NCI-H1105 (cell line): ENCODE measurements around the gene RASAL3.
"Not testable (repeated sequence)": the region's sequence is repeated elsewhere in the genome, so short reads cannot be mapped to it uniquely, and the experiment has no call there.

Experiments used
- DNase-seq: peaks from one replicate; lab custom pipeline; 2025; lab: John Stamatoyannopoulos, UW

The RASAL3 gene

GRCh38 chr19:15464394-15465385, at the start of gene RASAL3:
Gene RASAL3 (minus strand): TSS chr19:15464544. CDS start chr19:15464358, 186 bp downstream.
- DNase-seq = no peak

- DNase-seq = no peak
These were observed 47.5 kb upstream of the RASAL3 start for GRCh38 chr19:15511671-15512424.

- DNase-seq = no peak
These were observed 43.8 kb upstream of the RASAL3 start, which contains the start of gene CYP4F22 for GRCh38 chr19:15508035-15508710. Gene CYP4F22 (plus strand): TSS chr19:15508525. CDS start chr19:15525337, 16,812 bp downstream.

- DNase-seq = no peak
These were observed 43.0 kb upstream of the RASAL3 start for GRCh38 chr19:15507068-15508034.

- no peak for DNase-seq
These were observed 41.8 kb upstream of the RASAL3 start for GRCh38 chr19:15506074-15506571.

- DNase-seq = no peak
These were observed 37.9 kb upstream of the RASAL3 start for GRCh38 chr19:15502264-15502663.

GRCh38 chr19:15501596-15501995, 37.3 kb upstream of the RASAL3 start:
- DNase-seq = no peak

GRCh38 chr19:15498910-15499309, 34.6 kb upstream of the RASAL3 start:
- no peak for DNase-seq

GRCh38 chr19:15498156-15498858, 34.0 kb upstream of the RASAL3 start:
- DNase-seq = no peak

- DNase-seq = no peak
These were observed 30.8 kb upstream of the RASAL3 start for GRCh38 chr19:15495151-15495550.

- no peak for DNase-seq
These were observed 24.3 kb upstream of the RASAL3 start for GRCh38 chr19:15488489-15489226.

- no peak for DNase-seq
These were observed 22.7 kb upstream of the RASAL3 start for GRCh38 chr19:15487038-15487437.

- DNase-seq = not testable (repeated sequence)
These were observed 21.4 kb upstream of the RASAL3 start for GRCh38 chr19:15485768-15486167.

GRCh38 chr19:15480996-15481395, 16.7 kb upstream of the RASAL3 start:
- DNase-seq = not testable (repeated sequence)

- DNase-seq = no peak
These were observed 15.3 kb upstream of the RASAL3 start, which contains the start of gene PGLYRP2 for GRCh38 chr19:15479391-15480345. Gene PGLYRP2 (minus strand): TSS chr19:15479501. CDS start chr19:15479371, 130 bp downstream.

- DNase-seq = no peak
These were observed 12.0 kb upstream of the RASAL3 start for GRCh38 chr19:15476325-15476724.

- no peak for DNase-seq
These were observed 11.3 kb upstream of the RASAL3 start for GRCh38 chr19:15475611-15476010.

- DNase-seq = no peak
These were observed 10.8 kb upstream of the RASAL3 start for GRCh38 chr19:15475169-15475568.
